HG03571 (cell line): ENCODE results near the gene SHC2.
"Not testable (repeated sequence)": the region's sequence is repeated elsewhere in the genome, so short reads cannot be mapped to it uniquely, and the experiment has no call there.

Experiments used
- ATAC-seq: cut with Tn5 transposase; IDR thresholded peaks from one replicate; pipeline ENCODE4 v1.9.1; 2021; ENCODE audit not compliant: unreplicated experiment

SHC2 gene

GRCh38 chr19:492091-492531 is 31.3 kb upstream of the SHC2 start:
- ATAC-seq = no peak

GRCh38 chr19:491146-491741 is 30.4 kb upstream of the SHC2 start:
- no peak for ATAC-seq

GRCh38 chr19:489418-490196 is 28.8 kb upstream of the SHC2 start:
- ATAC-seq = no peak

- peak; percentile 68 for ATAC-seq
Observed at GRCh38 chr19:488505-489417, 27.9 kb upstream of the SHC2 start.

- no peak for ATAC-seq
Observed at GRCh38 chr19:485583-486236, 24.9 kb upstream of the SHC2 start.

GRCh38 chr19:485077-485476 is 24.2 kb upstream of the SHC2 start:
- no peak for ATAC-seq

- ATAC-seq = no peak
Observed at GRCh38 chr19:484494-484893, 23.7 kb upstream of the SHC2 start.

- ATAC-seq = no peak
Observed at GRCh38 chr19:483332-484072, 22.7 kb upstream of the SHC2 start.

- ATAC-seq = no peak
Observed at GRCh38 chr19:482186-483041, 21.6 kb upstream of the SHC2 start.

- not testable (repeated sequence) for ATAC-seq
Observed at GRCh38 chr19:481100-481499, 20.3 kb upstream of the SHC2 start.

- no peak for ATAC-seq
Observed at GRCh38 chr19:480016-480855, 19.4 kb upstream of the SHC2 start.

GRCh38 chr19:478976-479375 is 18.1 kb upstream of the SHC2 start:
- no peak for ATAC-seq

- no peak for ATAC-seq
Observed at GRCh38 chr19:478236-478903, 17.5 kb upstream of the SHC2 start.

- ATAC-seq = no peak
Observed at GRCh38 chr19:475360-475759, 14.5 kb upstream of the SHC2 start.

- no peak for ATAC-seq
Observed at GRCh38 chr19:474126-475078, 13.6 kb upstream of the SHC2 start.

- ATAC-seq = no peak
Observed at GRCh38 chr19:472005-472858, 11.4 kb upstream of the SHC2 start.
